HG02798 (cell line): ENCODE data around the gene KRT78.

ENCODE experiments used
- ATAC-seq: cut with Tn5 transposase; IDR thresholded peaks from one replicate; pipeline ENCODE4 v1.9.1; 2021; ENCODE audit warnings: mild to moderate bottlenecking; ENCODE audit not compliant: unreplicated experiment, poor library complexity

The KRT78 gene

DNA sequence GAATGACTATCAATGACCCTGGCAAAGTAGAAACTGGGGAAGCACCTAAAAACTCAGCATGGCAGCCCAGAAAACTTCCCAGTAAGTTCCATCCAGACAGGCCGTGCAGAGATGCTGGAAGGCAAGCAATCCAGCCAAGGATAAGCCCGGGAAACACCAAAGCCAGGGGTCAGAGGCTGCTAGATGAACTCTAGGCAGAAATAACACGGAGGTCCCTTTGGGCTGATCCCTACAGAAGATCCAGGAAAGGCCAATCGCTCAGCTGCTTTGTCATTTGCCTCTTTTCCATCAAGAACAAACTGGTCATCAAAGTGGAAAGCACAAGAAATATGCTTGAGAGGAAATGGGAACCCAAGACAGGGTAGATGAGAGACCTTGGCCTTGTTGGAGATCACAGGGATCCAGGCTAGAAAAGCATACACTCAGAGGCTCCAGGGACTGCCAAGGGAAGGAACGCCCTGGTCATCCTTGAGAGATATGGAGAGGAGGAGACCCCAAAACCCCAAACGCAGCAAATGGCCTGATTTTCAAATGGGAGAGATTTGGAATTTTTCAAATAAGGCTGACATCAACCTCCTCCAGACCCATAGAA lies 21.2 kb downstream of the KRT78 start:
- ATAC-seq = no peak

DNA sequence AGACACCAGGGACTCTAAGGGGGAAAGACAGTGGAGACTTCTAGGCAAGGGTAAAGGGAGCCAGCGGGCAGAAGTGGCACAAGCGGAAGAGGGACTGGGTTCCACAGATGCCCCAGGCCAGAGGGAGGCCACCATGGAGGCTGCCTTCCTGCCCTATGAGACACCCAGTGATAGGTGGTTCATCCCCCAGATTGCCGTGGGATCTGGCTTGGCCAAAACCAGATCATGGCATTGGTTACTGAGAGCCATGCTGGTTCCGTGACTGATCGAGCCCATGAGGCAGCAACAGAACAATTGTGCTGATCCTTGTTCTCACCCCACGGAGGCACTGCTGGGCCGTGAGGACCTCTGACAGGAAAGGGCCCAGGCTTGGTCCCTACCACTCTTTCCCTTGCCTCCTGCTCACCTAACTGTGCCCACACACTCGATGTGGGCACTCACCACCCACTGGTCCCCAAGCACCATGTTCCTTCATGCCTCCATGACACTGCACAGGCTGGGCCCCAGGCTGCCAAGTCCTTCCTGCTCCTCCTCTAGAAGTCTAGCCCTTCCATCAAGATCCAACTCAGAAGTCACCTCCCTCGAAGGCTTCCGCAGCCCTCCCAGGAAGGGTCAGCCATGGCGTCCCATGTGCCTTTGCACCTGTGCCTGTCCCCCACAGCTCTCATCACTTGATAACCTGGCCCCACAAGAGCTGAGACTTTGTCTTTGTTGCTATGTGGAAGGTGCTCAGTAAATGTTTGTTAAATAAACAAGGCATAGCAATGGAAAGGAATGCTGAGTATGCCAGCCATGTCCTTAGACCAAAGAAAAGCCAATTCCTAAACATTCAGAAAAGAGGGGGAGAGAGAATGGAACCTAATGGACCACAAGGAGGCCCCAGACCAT lies 21.9 kb downstream of the KRT78 start:
- ATAC-seq = no peak

DNA sequence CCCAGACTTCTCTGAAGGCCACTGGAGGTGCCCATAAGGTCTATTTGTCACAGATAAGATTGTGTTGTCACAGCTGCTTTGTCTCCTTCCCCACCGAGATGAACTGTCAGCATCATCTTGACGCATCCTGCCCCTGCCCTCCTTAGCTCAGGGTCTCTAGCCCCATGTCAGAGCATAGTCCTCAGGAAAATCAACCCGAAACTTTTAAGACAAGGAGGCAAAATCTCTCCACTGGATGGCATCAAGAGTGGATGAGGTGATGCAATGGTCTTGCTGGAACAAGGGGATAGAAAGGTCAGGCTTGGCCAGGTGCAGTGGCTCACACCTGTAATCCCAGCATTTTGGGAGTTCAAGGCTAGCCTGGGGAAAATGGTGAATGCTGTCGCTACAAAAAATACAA lies 22.8 kb downstream of the KRT78 start:
- ATAC-seq = no peak

DNA sequence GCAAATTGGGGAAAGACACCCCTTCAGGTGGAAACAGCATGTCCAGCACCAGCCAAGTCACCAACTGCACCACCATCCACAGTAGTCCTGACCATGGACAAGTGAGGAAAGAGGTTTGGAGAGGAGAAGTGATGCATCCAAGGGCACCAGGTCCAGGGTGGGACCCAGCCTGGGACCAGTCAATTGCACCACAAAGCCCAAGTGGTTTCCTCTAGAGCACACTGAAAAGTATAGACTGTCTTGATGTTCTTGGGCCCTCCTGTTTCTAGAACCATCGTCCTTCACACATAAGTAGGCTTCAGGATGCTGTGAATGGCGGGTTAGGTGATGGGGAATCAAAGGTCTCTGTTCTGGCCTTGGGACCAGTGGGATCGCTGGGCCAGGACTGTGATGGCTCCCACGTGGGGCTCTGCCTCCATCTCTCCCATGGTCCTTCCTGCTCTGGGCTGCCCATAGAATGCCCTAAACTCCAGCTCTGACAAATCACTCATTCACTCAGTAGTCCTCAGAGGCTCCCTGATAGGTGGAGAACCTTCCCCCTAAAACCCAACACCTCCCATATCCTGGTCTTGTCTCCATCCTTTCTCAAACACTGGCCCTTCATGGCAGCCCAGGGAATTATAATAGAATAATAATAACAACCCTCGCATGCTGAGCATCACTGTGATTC lies 23.9 kb downstream of the KRT78 start:
- ATAC-seq = no peak

DNA sequence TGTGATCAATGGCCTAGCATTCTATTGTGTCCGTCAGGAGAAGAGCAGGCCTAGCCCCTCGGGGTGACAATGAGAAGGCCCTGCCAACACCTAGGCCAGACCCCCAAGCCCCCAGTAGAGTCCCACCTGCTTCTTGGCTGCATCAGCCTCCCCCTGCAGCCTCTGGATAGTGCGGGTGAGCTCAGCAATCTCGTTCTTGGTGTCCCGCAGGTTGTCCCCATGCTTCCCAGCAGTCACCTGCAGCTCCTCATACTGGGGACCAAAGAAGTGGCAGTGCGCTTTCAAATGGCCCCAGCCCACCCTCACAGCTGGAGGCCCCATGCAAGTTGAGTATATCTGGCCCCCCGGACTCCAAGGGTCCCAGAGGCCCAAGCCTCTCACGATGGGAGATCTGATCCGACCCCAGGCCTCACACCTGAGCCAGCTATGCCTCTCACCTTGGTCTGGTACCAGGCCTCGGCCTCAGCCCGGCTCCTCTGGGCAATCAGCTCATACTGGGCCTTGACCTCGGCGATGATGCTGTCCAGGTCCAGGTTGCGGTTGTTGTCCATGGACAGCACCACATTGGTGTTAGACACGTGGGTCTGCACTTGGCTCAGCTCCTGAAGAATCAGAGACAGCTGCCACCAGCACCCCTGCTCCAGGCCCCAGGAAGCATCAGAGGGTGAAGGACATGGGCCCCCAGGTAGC lies 24.9 kb downstream of the KRT78 start:
- ATAC-seq = no peak

DNA sequence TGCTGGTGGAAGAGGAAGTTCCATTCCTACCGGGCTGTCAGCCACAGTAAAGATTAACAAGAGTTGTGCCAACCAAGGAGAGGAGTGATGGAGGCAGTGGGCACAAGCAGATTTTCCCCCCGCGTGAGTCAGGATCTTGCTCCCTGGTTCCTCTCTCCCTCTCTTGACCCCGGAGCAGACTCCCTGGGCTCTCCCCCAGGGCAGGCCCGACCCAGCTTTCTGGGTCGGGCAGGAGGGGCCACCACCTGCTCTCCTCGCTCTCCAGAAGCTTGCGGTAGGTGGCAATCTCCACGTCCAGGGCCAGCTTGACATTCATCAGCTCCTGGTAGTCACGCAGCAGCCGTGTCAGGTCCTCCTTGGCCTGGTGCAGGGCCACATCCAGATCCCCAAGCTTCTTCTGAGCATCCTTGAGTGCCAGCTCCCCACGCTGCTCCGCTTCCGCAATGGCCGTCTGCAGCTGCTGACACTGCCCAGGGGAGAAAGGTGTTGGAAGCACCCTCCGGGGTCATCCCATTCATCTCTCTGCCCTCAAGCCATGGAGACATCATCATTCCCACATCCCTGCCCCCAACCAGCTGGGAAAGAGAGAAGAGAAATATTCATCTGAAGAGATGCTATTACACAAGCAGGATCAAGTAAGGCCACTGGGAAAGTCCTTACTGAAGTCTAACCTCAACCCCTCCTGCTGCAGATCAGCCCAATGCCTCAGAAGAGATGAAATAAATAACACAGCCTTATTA lies 25.9 kb downstream of the KRT78 start:
- ATAC-seq = no peak

DNA sequence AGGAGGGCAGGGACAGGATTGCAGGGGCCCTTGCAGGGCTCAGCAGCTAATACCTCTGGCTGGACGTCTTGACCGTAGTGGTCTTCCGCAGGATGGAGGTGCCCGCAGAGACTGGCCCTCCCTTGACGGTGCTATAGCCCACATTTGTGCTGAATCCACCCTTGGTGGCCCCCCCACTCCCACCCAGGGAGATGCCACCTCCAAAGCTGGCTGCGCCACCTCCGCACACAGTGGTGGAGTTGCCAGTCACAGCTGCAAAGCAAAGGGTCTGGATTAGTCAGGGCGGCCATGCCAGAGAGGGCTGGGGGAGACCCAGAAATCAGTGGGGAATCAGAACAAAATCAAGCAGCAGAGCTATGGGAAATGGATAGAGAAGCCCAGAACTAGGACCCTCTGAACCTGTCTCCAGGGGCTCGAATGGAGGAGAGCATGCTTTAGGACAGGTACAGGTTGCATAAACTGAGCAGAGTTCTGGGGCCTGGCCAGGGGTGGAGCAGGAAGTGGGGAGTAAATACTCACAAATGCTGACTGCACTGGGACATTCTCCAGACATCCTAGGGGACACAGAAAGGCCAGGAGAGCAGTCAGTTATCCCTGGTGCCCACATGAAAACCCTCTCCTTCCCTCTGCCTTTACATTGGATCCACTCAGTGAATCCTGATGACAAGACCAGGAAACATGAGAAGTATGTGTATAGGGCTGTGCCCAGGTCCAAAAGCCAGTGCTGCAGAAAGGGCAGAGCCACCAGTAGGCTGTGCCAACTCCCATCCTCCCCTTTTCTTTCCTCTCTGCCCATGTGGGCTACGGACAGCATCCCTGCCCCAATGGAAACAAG lies 26.8 kb downstream of the KRT78 start:
- no peak for ATAC-seq

DNA sequence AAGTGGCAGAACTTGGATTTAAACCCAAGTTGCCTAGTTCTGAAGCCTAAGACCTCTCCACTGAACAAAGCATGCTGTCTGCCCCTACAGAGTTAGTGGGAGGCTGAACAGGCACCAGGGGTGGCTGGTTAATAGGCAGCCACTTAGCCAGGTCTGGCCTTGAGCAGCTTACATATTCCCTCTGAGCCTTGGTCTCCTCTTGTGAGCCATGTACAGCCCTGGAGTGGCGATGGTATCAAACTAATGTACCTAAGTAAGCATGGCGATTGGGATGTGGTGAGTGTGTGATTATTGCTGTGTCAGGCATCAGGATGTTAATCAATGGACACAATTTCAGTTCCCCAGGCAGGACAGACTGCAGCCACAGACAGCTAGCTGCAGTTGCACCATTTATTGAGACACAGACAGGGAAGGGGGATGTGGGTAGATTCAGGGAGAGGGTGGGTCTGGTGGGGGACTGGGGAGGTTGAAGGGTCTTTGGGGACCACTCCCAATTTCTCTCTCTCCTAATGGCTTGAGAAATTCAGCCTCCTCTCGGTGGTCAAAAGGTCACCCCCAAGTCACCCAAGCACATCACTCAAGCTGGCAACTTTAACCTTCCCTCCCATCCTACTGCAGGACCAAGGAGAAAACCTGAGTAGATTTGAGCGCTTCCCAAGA lies 27.6 kb downstream of the KRT78 start:
- ATAC-seq = no peak

DNA sequence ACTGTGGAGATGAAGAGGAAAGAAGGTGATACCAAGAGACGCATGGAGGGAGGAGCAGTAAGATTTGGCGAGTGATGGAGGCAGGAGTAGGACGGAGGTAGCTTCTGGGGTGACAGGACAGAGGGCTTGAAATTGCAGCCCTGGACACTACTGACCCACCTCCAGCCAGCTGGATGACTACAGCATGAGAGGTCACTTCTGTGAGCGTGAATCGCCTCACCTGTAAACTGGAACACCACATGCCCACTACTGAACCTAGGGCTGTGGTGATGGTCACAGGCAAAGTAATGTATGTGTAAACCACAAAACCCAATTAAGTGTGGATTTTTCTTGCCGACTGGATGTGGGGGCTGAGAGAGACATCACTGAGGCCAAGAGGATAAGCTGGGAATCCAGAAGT lies 28.3 kb downstream of the KRT78 start:
- no peak for ATAC-seq

DNA sequence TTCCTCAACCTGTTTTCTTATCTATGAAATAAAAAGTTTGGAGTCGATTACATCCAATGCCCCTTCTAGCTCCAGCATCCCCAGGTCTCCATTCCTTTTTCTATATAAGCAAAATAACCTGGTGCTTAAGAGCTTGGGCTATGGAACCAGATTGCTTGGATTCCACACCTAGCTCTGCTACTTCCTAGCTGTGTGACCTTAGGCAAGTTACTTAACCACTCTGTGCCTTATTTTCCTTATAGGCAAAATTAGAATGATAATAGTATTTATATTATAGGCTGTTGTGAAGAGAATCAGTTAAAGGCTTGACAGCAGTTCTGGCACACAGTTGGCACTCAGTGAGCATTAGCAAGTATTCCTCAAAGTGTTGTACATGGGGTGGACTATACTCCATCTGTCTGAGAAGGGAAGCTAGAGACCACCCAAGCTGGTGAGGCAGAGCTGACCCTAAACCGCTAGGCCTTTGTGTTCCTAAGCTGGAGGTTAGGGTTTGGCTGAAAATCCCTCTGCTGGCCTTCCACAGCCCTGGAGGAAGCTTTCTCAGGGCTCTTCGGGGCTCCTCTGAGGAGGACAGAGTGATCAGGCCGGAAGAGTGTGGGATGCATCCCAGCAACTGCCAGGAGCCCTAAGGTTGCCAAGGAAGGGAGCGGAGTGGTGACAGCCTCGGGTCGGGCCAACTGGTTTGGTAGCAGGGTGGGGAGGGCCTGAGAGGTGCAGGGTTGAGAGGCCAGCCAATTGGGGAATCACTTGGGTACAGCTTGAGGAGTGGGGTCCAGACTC lies 28.9 kb downstream of the KRT78 start:
- ATAC-seq = no peak

DNA sequence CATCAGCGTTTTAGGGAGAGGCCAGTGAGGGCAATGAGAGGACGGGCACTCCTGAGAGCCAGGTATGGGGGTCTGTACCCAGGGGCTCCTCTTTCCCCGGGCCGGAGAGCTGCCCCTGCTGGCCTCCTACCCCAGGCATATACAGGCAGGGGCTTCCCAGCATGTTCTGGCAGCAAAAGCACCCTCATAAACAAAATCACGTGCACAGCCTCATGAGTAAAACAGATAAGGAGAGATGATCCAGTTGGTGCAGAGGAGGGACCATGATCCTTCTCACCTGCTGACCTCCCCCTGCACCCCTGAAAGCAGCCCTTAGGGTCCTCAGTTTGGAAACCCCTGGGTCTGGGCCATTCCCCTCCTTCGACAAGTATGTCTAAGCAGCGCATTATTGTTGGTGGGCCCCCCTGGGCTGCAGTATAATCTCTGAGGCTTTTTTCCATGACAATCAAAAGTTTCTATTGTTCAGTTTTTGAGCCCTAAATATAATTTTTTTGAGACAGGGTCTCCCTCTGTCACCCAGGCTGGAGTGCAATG lies 29.8 kb downstream of the KRT78 start:
- ATAC-seq = no peak

DNA sequence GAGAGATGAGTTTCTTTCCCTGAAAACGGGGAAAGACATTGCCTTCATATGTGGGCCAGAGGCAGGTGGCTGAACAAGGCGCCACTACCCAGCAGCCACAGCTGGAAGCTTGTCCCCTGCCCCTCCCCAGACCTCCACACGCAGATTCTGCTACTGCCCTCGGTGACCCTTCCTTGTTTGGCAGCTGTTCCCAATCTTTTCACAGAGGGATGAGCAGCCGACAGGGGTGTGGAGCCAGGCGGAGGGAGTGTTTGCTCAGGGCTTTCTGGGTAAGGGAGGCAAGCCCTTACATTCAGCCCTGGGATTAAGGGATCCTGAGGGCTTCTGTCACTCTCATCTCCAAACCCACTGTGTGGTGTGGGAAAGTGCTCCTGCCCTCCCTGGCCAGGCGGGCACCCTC lies 30.4 kb downstream of the KRT78 start:
- ATAC-seq = no peak

DNA sequence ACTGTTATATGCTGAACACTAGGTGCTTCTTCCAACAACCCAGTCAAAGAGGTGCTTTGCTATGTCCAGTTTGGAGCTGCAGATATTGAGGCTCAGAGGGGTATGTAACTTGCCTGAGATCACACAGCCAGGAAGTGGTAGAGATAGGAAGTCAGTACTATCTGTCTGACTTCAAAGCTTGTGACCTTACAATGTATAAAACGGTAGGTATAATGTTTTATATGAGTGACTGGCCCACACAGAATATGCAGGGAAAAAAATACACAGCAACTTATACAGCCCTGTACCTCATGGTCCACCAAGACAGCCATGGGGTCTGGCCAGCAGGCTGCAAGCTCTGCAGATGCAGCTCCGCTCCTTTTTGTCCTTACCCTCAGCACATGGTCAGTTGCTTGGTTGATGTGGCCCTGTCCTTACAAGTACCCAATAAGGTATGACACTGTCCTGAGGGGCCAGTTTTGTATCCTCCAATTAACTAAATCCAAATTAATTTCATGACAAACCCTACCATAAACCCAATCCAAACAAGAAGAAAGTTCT lies 31.0 kb downstream of the KRT78 start:
- no peak for ATAC-seq

DNA sequence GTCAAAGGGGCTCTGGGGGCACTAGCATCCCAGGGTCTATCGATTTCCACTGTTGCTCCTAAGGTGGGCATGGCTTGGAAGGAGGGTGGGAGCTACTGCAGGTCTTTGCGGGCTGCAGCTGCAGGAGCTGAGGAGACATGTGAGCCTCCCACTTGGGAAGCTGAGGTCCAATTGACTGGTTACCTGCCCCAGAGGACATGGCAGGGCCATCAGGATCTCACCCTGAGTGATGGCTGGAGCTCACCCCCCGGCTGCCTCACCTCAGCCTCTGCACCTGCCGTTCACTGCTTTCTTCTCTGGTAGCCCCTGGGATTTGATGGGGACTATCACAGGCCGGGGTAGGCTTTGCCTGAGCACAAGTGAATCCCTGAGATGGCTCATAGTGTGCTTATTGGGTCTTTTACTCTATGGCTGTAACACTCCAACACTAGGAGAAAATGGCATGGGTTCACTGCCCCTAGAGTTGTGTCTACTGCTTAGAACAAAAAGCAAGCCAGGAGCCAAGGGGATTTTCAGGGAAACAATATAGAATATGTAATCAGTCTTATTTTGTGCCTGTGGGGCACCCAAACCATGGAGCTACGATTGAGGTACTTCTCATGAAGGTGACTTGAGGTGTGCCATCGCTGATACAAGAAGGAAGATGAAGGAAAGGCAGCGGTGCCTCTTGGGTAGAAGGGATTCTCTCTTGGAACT lies 31.6 kb downstream of the KRT78 start:
- no peak for ATAC-seq

DNA sequence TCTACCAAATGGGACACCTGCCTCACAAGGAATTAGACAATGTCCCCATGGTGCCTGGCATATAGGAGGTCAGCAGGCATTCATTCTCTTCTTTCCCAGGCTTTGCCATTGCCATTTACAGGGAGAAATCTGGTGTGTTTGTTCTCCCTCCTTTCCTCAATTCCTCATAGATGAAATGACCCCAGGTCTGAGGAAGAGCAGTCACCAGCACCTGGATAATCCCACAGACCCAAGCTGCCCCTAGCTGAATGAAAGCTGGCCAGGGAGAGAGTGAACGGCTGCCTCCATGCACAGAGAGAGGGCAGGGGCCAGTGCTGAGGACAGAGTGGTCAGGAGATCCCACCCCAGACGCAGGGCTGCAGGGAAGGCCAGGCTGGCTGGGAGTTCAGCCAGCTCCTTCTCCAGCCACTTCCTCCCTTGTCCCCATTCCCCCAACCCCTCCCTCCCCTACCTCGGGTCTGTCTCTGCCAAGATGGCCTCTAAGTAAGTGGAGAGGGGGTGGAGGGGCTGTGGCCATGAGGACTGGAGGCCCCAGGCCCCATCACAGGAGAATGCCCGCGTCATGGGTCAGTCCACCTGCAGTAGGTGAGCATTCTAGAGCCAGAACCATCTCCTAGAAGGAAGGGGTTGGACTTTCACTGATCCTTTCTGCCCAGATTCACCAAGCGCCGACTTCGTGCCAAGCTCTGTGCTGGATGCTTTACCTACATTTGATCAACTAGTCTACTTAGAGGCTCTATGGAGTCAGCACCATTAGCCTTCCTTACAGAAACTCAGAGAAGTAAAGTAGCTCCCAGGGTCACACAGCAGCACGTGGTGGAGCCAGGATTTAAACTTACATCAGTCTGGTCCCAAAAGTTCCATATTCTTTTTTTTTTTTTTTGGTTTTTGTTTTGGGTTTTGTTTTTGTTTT lies 32.9 kb downstream of the KRT78 start:
- ATAC-seq = no peak

DNA sequence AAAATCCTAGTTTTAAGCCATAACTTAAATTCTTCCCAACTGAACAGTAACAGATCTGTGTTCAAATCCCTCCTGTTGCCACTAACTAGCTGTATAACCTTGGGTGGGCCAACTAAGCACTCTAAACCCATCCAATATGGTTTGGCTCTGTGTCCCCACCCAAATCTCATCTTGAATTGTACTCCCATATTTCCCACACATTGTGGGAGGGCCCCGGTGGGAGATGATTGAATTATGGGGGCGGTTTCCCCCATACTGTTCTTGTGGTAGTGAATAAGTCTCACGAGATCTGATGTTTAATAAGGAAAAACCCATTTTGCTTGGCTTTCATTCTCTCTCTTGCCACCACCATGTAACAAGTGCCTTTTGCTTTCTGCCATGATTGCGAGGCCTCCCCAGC lies 33.6 kb downstream of the KRT78 start:
- no peak for ATAC-seq
